HCEC 1CT (cell line): ENCODE measurements around the gene MRPL2.
"Not testable (repeated sequence)": the region's sequence is repeated elsewhere in the genome, so short reads cannot be mapped to it uniquely, and the experiment has no call there.

Source experiments
- DNase-seq: peaks from one replicate; pipeline ENCODE4 v3.0.0-alpha.2; 2017

MRPL2 gene

GRCh38 chr6:43052225-43052841, 6.9 kb downstream of the MRPL2 start:
- no peak for DNase-seq

GRCh38 chr6:43050981-43051380, 8.3 kb downstream of the MRPL2 start:
- no peak for DNase-seq

GRCh38 chr6:43047998-43048397, 11.2 kb downstream of the MRPL2 start:
- DNase-seq = no peak

GRCh38 chr6:43045371-43045930, 13.8 kb downstream of the MRPL2 start:
- DNase-seq = no peak

GRCh38 chr6:43043310-43043709, 15.9 kb downstream of the MRPL2 start:
- DNase-seq = no peak

GRCh38 chr6:43041475-43041874, 17.8 kb downstream of the MRPL2 start:
- not testable (repeated sequence) for DNase-seq

- no peak for DNase-seq
Measured at GRCh38 chr6:43040542-43041257, 18.5 kb downstream of the MRPL2 start.

GRCh38 chr6:43038727-43039126, 20.5 kb downstream of the MRPL2 start:
- DNase-seq = no peak

DNA sequence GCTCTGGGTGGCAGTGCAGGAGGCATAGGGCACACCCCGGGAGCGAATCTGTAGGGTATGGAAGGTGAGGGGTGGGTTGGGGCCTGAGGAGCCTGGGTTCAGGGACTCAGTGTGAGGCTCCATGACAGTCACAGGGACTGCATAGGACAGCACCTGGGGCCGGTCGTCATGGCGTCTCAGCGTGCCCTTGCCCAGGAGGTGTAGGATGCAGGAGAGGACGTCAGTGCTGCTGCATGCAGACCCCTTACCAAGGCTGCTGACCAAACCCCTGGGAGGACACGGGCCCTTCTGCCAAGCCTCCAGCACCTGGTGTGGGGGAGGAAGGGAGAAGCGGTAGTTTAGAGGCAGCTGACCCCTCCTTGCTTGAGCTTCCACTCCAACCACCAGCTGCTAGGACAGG, 21.5 kb downstream of the MRPL2 start:
- no peak for DNase-seq

DNA sequence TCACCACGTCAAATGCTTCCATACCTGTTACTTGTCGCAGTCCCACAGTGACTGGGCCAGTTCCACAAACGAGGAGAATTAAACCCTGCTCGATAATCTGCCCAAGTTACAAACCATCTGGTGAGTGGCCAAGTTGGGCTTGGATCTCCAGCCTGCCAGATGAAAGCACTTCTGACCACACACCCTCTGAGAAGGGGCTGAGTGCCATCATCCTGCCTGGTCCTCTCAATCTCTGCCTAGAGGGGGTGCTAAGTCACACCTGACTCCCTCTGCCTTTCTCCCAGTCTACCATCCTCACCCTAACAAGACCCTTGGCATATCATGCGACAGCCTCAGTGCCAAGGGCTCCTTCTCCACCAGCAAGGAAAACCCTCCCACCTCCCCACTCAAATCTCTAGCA, 22.0 kb downstream of the MRPL2 start:
- DNase-seq = no peak

DNA sequence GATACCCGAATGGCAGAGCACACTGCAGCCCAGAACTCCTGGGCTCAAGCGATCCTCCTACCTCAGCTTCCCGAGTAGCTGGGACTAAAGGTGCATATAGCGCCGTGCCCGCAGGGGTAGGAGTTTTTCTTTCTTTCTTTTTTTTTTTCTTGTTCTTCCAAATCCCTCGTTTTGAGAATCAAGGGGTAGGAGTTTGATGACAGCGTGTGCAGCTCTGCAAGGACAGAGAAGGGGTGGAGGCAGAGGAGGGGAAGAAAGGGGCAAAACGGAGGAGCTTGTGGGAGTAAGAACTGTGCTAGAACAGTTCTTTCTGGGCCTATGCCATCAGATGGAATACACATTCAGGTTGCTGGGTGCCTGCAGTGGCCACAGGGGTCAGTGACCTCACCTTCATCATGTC, 22.5 kb downstream of the MRPL2 start:
- no peak for DNase-seq

GRCh38 chr6:43035495-43036194, 23.6 kb downstream of the MRPL2 start:
- no peak for DNase-seq

DNA sequence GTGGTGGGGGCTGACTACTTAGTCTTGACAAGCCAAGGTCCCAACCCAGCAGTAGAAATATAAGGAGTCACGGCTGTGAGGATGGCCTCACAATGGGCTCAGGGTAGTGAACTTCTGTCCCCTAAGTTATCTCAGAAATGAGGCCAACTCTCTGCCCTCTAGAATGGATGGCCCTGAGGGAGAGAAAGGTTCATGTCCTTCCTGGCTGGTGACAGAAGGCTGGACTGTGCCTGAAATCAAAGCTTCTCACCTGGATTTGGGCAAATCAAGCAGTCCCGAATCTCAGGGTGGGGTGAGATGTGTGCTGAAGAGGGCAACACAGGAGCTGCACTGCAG, 25.1 kb downstream of the MRPL2 start:
- no peak for DNase-seq

GRCh38 chr6:43033496-43034189, 25.6 kb downstream of the MRPL2 start:
- no peak for DNase-seq

GRCh38 chr6:43032326-43032725, 26.9 kb downstream of the MRPL2 start:
- no peak for DNase-seq

DNA sequence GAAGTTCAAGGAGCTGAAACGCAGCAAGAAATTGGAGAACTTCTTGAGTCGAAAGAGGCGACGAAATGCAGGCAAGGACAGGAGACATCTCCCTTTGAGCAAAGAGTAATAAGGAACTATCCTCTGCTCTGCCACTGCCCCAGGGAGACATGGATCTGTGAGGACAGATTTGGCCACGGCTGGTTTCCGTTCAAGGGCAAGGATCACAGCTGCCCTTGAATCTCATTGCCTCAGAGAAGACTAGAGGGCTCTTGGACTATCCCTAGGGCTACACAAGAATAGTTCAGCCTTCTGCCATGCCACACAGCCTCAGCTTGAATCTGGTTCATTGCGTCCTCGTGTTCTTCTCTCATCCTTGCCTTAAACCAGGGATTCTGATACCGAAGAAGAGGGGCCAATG, 30.1 kb downstream of the MRPL2 start:
- no peak for DNase-seq

- no peak for DNase-seq
Measured at GRCh38 chr6:43026365-43026764, 32.9 kb downstream of the MRPL2 start.

DNA sequence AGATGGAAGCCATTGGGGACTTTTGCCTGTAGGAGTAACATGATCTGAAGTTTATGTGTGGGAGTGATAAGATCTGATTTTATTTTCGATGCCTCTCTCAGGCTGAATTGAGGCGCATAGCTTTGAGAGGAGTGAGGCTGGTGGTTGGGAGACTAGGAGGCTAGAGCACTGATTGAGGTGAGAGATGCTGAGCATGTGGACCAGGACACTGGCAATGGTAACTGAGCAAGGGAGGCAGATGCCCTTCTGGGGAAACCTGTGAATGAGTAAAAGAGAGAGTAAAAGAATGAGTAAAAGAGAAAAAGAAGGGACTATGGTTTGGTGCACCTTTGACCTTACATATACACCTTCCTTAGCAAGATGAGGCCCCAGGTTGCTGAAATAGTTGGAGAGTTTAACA, 34.8 kb downstream of the MRPL2 start:
- DNase-seq = no peak

DNA sequence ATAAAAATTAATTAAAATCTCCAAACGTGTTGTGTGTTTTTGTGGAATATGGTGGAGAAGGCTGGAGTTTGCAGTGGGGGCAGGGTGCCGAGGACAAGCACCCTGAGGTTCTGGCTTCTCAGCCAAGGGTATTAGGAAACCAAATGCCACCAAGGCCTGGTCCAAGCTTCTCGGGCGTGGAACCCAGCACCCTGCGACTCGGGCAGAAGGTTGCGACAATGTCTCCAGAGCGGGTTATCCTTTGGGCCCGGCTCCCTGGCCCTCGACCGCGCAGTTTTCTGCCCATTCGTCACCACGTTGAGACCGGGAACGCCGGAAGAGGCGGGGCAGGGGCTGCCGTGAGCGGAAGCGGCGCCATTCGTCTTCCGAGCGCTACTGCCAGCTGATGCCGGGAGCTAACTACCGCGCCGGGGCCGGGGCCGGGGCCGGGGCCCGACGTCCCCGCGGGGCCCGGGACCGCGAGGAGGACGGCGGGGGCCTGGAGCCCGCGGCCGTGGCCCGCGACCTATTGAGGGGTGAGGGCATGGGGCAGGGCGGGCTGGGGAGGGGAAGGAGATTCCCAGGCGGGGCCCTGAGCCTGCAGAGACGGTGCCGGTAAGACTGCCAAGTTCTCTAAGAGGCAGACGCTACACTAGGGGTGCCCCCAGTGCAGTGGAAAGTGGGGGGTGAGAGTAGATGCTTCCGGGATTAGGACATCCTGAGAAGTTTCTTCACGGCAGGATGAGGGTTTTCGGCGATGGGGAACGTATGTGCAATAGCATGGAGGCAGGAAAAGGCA, 37.8 kb downstream of the MRPL2 start, which contains the start of gene RRP36:
Gene RRP36, plus strand, starts transcription at position 354 of the 778 bp plus-strand sequence. Its CDS starts 32 bp downstream, at position 386.
- peak; percentile 70 for DNase-seq

DNA sequence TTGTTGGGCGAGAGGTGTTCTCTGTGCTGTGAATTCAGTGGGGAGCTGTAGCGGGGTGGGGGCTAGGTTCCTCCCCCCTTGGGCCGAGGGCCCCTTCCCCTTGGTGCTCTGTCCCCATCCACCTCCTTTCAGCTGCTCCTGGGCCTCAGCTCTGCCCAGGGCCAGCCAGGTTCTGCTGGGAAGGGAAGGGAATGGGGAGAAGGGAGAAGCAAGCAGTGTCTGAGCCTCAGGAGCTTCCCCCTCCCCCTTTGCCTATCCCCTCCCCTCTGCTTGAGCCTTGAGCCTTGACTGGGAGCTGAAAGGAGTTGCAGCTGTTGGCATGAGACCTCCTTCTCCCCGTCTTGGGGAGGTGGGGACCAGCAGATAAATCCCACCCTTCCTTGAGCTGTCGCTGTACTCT, 38.4 kb downstream of the MRPL2 start:
- no peak for DNase-seq

GRCh38 chr6:43020052-43020705, 39.1 kb downstream of the MRPL2 start:
- DNase-seq = no peak

DNA sequence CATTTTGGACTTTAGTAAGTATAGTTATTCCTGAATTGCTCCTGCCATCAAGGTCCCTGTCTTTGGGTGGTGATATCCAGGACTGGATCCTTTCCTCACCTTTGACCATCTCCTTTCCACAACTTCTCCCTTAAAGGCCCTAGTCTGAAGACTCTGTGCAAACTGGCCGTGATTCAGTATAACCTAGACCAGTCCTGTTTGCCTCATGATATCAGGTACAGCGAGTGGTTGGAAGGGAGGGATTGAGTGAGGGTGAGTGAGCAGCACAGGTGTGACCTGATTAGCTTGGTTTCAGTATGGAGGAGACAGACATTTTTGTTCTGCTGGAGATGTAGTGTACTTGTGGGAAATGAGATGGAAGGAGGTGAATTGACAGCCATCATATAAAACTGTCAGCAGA, 40.1 kb downstream of the MRPL2 start:
- no peak for DNase-seq
